T1000 (cell line): ENCODE results near the gene KCNN1.
"Not testable (repeated sequence)": the region's sequence is repeated elsewhere in the genome, so short reads cannot be mapped to it uniquely, and the experiment has no call there.

Experiments used
- DNase-seq: peaks from one replicate; lab custom pipeline; 2025; ENCODE audit warnings: mixed read lengths; lab: John Stamatoyannopoulos, UW

Gene KCNN1

DNA sequence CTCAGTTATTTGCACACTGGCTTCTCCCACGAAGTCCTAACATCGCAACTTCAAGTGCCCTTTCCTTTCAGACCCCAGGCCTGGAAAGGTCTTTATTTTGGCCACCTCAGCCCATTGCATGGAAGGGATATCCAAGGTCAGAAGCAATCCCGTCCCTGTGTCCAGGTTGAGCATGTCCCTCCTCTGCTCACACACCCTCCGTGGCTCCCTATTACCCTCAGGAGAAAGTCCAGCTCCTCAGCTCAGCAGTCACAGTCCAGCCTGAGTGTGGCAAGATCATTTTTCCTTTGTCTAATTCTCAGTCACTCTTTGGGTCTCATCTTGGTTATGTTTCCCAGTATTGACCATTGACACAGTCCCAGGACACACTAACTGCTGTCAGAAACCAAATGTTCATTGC, 60.2 kb downstream of the KCNN1 start:
- no peak for DNase-seq

DNA sequence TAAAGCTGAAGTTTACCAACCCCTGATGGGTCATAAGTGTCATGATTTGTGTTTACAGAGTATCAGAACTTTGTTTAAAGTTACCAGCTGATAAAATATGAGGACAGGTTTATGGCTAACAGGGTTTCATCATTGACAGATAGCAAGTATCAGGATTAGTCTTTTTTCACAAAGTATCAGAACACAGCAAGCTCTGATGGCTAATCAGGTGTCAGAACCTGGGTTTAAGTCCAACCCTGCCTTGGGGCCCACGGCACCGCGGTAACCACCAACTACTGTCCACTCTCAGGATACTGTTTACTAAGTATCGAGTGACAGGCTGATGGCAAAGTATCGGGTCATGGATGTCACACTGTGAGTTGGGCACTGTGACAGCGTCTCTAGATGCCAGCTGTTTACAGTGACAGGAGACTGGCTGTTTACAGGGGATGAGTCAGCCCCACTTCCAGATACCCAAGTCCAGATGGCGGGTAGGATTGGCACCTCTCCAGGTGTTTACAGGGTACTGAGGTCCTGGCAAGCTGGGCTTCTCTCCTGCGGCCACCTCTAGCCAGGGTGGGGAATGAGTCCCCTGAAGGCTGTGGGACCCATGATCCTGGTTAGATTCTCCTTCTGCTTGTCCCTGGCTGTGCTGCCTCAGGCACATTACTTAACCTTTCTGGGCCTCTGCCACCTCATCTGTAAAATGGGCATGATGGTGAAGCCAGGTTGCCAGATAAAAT, 62.9 kb downstream of the KCNN1 start:
- DNase-seq, result no peak

DNA sequence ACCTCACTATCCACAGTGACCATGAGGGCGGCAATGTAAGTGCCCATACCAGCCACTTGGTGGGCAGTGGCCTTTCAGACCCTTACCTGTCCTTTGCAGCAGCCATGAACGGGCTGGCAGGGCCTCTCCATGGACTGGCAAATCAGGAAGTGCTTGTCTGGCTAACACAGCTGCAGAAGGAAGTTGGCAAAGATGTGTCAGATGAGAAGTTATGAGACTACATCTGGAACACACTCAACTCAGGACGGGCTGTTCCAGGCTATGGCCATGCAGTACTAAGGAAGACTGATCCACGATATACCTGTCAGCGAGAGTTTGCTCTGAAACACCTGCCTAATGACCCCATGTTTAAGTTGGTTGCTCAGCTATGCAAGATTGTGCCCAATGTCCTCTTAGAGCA, 64.5 kb downstream of the KCNN1 start:
- not testable (repeated sequence) for DNase-seq

DNA sequence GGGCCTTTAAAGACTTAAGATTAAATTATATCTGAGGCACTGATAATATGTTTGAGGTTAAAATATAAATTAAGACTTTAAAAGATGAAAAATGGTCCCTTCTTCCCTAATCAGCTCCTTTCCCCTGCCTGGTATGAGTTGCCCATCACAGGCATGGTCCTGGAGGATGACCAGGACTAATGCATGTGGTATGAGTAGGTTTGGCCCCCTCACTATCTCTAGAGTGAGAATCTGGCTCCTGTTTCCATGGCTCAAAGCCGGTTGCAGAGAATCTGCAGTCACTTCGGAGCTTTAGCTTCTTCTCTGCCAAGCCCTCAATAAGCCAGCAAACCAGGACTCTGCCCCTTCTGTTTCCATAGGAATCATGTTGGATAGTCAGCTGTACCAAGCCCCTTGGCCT, 65.2 kb downstream of the KCNN1 start:
- not testable (repeated sequence) for DNase-seq

DNA sequence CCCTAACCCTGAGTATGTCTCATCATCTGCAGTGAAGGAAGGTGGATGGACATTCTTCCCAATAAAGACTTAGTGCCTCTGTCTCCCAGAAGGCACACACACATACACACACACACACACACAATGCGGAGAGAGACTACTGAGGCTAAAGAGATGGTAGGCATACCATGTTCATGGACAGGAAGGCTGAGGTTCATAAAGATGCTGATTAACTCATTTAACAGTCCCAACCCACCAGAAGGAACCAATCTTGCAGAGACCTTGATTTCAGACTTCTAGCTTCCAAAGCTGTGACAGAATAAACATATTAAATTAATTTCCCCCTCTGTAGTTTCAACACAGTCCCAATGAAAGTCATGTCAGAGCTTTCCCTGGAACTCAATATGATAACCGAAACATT, 74.1 kb downstream of the KCNN1 start:
- DNase-seq, result no peak

DNA sequence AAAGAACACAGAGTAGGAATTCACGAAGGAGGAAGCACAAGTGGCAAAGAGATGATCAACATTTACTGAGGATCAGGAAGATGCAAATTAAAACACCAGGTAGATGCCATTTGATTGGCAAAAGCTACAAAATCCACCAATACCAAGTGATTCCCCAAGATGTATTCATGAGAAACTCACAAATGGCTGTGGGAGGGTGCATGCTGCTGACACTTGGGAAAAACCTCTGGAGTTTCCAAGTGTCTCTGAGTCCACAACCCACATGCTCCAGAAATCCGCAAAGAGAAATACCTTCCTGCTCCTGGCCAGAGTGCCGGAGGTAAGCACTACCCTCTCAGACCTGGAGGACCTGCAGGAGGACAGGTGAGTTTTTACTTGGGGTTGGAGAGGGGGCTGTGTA, 76.8 kb downstream of the KCNN1 start:
- no peak for DNase-seq

DNA sequence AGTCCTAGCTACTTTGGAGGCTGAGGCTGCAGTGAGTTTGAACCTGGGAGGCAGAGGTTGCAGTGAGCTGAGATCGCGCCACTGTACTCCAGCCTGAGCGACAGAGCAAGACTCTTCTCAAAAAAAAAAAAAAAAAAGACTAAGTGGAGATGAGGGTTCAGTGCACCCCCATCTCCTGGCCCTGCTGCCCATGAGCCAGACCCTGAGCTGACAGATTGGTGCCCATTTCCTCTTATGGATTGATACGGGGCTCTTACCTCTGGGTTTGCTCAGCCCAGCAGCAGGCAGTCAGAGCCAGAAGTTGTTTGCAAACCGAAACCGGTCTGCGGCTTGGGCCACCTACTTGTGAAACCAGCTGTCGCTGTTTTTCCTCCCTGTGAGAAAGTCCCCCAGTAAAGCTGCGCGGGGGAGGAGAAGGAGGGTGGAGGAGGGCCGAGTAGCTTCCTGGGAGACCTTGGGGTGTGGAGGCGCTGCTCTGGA, 78.0 kb downstream of the KCNN1 start:
- DNase-seq, result no peak

DNA sequence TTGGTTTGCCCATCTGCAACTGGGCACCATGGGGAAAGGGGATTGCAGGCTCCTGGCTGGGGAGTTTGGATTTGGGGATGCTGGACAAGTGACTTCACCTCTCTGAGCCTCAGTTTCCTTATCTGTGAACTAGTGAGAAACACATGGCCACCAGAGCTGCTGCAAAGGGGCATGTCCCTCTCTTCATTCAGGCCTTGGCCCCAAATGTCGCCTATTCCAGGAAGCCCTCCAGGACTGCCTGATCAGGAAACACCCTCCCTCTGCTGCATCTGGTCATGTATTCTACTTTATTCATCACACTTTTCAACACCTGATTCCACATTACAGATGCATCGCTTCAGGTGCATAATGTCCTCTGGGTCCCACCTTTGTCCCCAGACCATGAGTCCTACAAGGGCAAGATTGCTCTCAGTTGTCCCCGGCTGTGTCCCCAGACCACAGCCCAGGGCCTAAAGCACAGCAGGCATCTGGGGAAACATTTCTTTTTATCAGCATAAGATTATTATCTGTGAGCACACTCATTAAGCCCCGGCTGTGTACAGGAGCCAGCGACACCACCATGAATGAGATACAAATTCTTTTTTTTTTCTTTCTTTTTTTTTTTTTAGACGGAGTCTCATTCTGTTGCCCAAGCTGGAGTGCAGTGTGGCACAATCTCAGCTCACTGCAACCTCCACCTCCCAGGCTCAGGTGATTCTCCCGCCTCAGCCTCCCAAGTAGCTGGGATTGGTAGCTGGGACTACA, 78.6 kb downstream of the KCNN1 start:
- DNase-seq, result no peak

DNA sequence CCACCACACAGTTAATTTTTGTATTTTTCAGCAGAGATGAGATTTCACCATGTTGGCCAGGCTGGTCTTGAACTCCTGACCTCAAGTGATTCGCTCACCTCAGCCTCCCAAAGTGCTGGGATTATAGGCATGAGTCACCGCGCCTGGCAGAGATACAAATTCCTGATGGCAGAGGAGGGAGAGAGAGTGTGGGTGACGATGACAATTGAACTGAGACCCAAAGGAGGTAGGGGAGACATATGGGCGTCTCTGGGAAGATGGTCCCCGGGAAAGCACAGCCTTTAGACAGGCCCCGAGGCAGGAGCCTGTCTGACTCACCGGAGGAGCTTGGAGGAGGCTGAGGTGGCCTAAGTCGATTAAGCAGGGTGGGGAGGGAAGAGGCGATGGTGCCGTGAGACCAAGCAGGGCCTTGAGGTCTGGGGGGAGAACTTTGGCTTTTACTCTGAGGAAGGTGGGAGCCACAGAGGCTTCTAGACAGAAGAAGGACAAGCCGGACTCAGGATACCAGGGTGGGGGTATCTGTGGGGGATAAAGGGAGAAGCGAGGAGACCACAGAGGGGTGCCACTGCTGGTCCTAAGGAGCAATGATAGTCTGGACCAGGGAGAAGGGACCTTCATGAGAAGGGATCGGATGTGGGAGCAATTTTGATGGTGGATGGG, 79.3 kb downstream of the KCNN1 start:
- DNase-seq, result peak; percentile 79

DNA sequence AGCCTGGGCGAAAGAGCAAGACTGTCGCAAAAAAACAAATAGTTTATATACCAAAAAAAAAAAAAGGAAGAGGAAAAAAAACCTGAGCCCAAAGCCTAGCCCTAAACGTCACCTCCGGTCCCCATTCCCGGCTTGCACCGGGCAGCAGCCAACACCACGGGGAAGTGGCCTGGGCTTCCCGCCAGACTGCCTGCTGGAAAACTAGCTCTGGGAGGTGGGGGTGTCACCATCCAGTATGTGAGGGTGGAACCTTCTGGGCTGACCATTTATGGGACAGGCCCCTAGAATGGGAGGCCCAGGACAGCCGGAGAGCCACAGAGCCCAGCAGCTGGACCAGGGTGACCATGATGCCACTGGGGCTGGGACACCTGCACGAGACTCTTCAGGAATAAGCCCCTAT, 82.5 kb downstream of the KCNN1 start:
- no peak for DNase-seq
